HG02884 (cell line): Measurements from ENCODE around the gene FLT4.

Experiments
- ATAC-seq: cut with Tn5 transposase; IDR thresholded peaks from one replicate; pipeline ENCODE4 v1.9.1; 2021; ENCODE audit warnings: mild to moderate bottlenecking, moderate library complexity; ENCODE audit not compliant: unreplicated experiment

FLT4 gene

GRCh38 chr5:180628211-180628610 lies 21.2 kb downstream of the FLT4 start:
- ATAC-seq, result no peak

GRCh38 chr5:180627386-180628120 lies 21.8 kb downstream of the FLT4 start:
- no peak for ATAC-seq

GRCh38 chr5:180626661-180627385 lies 22.6 kb downstream of the FLT4 start:
- no peak for ATAC-seq

- no peak for ATAC-seq
Measured at GRCh38 chr5:180625791-180626660, 23.4 kb downstream of the FLT4 start.

- no peak for ATAC-seq
Measured at GRCh38 chr5:180625125-180625790, 24.1 kb downstream of the FLT4 start.

GRCh38 chr5:180624587-180624986 lies 24.8 kb downstream of the FLT4 start:
- ATAC-seq, result no peak

- no peak for ATAC-seq
Measured at GRCh38 chr5:180623844-180624243, 25.6 kb downstream of the FLT4 start.

DNA sequence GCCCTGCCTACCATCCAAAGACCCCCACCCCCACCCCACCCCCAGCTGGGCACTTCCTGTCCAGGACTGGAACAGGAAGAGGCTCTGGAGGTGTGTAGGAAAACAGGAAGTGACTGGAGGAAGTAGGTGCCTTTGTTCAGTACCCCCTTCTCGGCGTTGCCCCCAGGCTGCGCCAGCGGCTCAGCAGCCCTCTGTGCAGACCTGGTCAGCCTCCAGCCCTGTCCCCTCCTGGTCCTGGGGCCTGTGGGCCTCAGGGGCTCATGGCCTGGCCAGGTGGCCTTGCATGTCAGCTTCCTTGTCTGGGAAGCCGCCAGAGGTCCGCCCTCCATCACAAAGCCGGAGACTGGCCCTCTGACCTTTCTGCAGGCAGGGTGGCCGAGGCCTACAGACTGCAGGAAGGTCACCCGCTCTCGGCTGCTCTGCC lies 26.0 kb downstream of the FLT4 start:
- no peak for ATAC-seq

DNA sequence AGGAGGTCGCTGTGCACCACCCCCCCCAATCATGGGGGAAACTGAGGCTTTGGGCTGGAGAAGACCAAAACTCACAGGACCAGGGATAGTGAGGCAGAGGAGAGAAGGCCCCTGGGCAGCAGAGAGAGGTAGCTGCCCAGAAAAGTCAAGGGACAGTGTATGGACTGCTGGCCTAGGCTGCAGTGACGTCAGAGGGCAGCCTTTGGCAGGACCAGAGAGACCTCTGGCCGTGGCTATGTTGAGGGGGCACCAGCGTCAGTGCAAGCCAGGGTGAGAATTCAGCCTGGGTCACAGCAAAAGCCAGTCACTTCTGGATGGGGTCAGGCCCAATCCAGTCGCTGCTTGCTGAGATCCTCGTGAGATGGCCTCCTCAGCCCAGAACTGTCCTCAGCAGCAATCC lies 26.5 kb downstream of the FLT4 start:
- no peak for ATAC-seq

GRCh38 chr5:180621311-180621710 lies 28.1 kb downstream of the FLT4 start:
- no peak for ATAC-seq

DNA sequence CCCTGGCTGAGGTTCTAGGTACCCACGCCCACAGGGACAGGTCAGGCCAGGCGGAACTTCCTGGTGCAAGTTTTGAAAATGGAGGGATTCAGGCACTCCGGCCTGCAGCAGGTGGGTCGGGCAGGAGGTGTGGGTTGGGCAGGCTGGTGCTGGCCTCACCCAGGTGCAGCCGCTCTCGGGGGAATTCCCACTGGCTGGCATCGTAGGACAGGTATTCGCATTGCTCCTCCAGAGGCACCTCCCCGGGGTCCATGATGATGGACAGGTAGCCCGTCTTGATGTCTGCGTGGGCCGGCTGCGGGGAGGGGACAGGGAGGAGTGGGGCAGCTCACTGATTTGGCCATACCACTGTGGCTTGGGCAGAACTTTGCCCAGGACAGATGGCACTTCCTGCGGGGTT lies 29.4 kb downstream of the FLT4 start:
- ATAC-seq, result no peak

GRCh38 chr5:180619563-180619915 lies 29.9 kb downstream of the FLT4 start:
- ATAC-seq, result no peak

DNA sequence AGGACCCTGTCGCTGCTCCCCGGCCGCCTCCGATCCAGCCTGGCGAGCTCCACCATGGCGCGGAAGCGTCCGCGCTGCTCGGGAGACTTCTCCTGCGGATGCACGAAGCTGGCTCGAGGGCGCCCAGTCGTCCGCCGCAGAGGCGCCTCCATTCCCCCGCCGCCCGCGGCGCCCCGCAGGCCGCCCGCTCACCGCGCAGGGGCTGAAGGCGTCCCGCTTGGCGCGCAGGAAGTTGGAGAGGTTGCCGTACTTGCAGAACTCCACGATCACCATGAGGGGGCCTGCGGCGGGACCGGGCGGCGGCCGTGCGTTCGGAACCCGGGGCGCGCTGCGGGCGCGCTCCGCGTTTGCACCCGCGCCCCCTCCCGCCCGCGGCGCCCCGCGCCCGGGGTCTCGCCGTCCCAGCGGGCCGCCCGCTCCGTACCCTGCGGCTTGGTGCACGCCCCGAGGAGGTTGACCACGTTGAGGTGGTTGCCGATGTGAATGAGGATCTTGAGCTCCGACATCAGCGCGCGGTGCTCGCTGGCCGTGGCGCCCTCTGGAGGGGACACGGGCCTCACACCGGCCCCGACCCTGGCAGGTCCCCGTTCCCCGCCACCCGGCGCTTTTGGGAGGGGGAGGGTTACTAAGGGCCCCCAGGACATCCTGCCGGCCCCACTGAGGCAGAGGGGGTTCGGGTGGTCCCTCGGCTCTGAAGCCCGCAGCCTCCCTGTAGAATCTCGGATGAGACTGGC lies 30.4 kb downstream of the FLT4 start:
- no peak for ATAC-seq

GRCh38 chr5:180618487-180618828 lies 30.9 kb downstream of the FLT4 start:
- ATAC-seq, result no peak

- no peak for ATAC-seq
Measured at GRCh38 chr5:180613814-180614188, 35.6 kb downstream of the FLT4 start.

GRCh38 chr5:180613188-180613813 lies 36.1 kb downstream of the FLT4 start:
- no peak for ATAC-seq

- no peak for ATAC-seq
Measured at GRCh38 chr5:180612683-180613082, 36.7 kb downstream of the FLT4 start.

DNA sequence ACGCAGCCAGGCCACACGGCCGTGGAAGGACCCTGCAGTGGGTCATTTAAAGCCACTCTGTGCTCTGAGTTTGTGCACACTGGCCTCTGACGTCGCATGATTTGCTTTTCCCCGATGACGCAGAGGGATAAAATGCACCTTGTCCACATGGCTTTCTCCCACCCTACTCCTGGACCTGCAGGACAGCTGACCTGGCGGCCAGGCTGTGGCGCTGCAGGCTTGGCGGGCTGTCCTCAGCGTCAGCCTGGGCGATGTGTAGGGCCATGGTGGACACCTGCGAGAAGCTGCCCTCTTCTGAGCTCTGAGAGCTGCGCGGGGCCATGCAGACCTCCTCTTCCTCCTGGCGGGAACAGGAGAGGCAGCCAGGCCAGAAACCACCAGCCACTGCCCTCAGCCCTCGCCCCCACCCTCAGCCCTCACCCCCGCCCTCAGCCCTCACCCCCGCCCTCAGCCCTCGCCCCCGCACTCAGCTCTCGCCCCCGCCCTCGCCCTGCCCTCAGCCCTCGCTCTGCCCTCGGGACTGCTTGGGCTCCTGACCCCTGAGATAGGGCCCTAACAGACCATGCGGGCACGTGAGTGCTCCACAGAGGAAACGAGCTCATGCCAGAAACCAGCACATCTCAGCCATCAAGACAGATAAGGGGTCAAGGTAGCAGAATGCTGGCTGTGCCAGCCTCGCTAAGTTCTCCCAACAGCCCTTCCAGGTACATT lies 38.1 kb downstream of the FLT4 start:
- ATAC-seq, result no peak

DNA sequence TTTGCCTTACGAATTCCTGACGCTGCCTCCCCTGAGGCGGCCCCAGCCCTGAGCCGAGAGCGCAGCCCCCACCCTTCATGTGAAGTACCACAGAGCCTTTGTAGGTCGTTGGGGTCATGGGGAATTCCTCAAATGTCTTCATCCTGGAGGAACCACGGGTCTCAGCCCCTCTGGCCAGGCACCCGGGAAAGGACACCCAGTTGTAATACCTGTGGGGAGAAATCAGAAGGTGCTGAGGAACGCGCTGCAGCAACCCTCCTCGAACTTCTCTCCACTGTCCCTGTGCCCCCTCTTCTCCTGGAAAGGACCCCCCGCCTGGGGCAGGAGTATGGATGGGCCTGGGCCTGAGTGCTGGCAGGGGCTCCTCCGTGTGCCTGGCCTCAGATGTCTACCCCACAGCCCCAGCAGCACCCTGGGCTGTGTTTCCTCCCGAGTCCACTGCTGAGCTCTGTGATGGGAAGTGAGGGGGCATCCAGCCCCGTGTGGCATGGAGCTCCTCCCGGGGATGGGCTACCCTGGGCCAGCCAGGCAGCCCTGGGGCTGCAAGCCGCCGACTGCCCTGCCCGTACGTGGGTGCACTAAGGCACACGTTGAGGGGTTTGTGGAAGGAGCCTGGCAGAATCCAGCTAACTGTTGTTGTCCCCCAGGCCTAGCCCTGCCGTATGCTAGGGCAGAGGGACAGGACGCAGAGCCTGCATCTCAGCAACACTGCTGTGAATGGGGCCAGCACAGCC lies 39.4 kb downstream of the FLT4 start:
- ATAC-seq, result no peak
